ENCODE measurements around the gene CLCN5.

The CLCN5 gene

DNA sequence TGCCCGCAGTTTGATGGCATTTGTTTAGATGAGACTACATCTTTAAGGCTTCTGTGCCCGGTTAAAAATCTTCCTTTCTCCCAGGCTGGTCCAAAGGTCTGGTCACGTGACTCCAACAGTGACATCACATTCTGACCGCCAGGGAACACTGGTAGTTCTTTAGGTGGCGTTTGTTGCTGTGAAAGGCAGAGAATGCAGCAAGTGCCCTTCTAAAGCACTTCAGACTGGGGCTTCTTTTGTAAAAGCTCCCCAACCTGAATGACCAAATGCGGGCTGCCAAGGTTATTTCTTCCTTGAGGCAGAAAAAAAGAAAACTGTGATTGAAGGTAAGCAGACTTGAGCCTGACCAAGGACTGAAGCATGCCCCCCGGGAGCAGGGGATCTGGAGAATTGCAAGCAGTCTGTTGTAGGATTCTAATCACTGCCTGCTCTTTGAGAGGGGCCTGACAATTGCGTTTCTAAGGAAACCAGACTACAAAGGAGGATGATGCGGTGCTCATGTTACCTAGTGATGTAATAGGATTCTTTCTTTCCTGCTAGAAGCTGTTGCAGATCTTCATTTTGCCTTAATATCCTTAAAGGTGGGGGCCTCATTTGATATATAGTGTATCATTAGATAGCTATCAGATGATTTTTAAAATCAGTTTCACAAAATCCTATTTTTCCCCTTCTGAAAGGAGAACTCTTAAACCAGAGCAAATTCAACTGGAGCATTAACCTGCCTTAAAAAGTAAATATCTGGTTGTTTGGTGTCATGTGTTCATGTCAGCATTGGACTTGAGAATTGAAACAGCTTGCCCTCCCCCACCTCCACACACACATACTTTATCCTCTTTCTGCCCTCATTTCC is 145.3 kb downstream of the CLCN5 start:
- peak; percentile 60 for DNase-seq
- in situ Hi-C loops (cut with HindIII; ENCODE audit: low pct_ligation_motif_present, low pct_unique_long_range_greater_than_20kb, low sequenced_read_pairs) = no loop called here

DNA sequence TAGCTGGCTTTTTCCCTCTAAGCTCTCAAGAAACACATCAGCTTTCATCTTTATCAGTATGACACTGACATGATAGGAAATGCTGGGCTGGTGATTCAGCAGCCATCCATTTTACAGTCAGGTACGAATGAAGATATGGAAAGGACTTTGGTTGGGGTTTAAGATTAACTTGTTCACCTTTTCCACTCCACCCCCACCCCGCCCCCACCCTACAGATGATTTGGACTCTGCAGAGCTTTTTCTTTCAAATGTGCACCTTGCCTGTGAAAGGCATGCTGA is 145.8 kb downstream of the CLCN5 start:
- in situ Hi-C loops (cut with HindIII; ENCODE audit: low pct_ligation_motif_present, low pct_unique_long_range_greater_than_20kb, low sequenced_read_pairs) = no loop called here
- no peak for DNase-seq

DNA sequence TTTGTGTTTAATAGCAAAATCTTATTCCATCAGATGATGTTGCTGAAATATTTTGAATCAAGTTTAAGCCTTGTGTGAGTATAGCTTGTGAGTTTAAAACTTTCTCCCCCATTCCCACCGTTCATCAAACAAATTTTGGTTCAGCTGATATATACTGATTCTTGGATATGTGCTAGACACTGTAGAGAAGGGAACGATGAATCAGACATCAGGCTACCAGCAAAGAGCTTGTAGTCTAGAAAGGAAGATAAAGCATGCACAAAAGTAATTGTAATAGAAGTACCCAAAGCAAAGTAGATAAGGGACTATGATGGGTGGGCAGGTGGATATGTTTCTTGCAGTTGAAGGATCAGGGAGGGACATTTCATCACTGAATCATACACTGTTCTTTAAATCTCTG is 146.5 kb downstream of the CLCN5 start:
- no peak for DNase-seq
- in situ Hi-C loops (cut with HindIII; ENCODE audit: low pct_ligation_motif_present, low pct_unique_long_range_greater_than_20kb, low sequenced_read_pairs) = no loop called here

DNA sequence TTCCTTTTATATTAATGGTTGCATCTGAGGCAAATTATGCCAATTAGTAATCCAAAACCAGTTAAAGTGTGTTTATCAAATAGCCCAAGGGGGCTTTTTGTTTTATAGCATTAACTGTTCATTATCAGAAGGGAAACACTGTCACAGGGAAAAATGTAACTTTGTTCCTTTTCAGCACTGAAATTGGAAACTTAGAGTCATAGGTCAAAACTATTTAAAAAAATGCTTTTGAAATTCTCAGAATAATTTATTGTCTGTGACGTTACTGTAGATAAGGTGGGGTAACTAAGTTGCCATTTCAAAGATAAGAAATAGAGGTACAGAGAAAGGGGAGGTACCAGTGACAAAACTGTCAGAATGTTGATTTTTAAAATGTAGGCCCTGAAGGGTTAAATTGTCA is 149.1 kb downstream of the CLCN5 start:
- in situ Hi-C loops (cut with HindIII; ENCODE audit: low pct_ligation_motif_present, low pct_unique_long_range_greater_than_20kb, low sequenced_read_pairs) = no loop called here

DNA sequence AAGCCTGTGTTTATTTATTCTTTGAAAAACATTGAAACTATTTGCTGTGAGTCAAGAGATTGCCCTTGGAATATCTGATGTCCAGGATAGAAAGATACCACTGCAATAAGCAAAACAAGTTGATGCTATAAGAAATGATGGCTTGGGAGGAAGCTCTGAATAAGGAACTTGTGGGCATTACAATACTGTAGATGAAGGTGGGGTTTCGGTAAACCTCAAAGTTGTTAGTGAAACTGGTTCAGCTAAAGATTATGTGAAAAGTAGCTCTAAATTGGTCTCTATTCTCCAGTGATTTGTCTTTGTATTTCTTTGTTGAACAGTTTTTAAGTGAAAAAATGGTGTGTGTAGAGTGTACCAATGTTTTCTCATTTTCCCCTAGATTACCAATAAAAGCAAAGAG is 149.7 kb downstream of the CLCN5 start:
- no peak for DNase-seq
- in situ Hi-C loops (cut with HindIII; ENCODE audit: low pct_ligation_motif_present, low pct_unique_long_range_greater_than_20kb, low sequenced_read_pairs) = no loop called here

More for the DNA sequence above, 149.1 kb downstream of the CLCN5 start:
- no peak for DNase-seq

DNA sequence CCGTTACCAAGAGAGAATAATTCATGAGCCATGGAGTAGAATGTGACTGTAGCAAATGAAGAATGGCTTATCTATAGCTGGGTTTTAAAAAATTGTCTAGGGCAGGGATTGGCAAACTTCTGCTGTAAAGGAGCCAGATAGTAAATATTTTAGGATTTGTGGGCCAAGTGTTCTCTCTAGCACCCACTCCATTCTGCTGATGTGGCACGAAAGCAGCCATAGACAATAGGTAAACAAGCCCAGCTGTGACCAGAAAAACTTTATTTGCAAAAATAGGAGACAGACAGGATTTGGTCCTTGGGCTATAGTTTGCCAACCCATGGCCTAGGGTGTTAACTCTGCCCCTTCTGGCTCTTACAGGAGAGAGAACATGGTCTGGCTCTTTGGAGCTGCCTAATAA is 151.2 kb downstream of the CLCN5 start:
- DNase-seq = no peak
- in situ Hi-C loops (cut with HindIII; ENCODE audit: low pct_ligation_motif_present, low pct_unique_long_range_greater_than_20kb, low sequenced_read_pairs) = no loop called here

DNA sequence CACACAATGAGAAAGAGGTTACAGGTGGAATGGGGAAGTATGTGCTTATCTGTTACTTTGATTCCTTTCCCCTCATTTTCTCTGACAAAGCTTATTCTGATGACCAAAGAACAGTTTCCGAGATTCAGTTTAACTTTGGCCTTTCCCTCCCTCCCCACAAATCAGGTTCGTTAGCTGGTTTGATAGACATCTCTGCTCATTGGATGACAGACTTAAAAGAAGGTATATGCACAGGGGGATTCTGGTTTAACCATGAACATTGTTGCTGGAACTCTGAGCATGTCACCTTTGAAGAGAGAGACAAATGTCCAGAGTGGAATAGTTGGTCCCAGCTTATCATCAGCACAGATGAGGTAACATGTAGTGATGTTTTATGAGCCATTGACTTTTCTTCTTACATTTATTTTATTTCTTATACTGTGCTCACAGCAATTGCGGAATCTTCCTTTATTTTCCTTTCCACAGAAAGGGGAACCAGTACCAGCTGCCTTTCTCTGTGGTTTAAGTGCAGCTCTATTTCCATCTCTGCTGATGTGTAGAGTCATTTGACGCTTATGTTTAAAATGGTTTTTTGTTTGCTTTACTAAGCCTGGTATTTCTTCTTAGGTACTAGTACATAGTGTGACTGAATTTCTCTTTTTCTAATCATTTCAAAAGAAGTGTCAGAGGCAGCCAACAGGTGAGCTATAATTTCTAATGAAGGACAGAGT is 153.4 kb downstream of the CLCN5 start:
- no peak for DNase-seq
- in situ Hi-C loops (cut with HindIII; ENCODE audit: low pct_ligation_motif_present, low pct_unique_long_range_greater_than_20kb, low sequenced_read_pairs) = no loop called here

DNA sequence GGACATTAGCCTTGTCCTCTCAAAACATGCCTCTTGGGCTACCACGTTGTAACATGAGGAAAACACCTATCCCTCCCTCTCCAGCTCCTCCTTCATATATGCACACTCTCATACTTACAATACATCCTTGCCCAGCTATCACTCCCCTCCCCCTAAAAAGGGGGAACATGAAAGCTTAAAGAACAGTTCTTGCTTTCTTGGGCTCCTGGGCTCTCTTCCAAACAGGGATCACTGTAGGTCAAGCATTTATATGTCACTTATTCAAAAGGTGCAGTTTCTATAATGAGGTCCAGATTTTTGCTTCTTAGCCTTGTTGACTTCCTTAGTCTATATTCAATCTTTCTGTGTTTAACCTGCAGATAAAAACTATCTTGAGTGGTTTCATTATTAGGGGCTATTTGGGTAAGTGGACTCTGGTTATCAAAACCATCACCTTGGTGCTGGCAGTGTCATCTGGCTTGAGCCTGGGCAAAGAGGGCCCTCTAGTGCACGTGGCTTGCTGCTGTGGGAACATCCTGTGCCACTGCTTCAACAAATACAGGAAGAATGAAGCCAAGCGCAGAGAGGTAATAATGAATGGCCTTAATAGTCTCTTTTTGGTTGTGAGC is 159.0 kb downstream of the CLCN5 start:
- in situ Hi-C loops (cut with HindIII; ENCODE audit: low pct_ligation_motif_present, low pct_unique_long_range_greater_than_20kb, low sequenced_read_pairs) = no loop called here
- DNase-seq = peak; percentile 18

DNA sequence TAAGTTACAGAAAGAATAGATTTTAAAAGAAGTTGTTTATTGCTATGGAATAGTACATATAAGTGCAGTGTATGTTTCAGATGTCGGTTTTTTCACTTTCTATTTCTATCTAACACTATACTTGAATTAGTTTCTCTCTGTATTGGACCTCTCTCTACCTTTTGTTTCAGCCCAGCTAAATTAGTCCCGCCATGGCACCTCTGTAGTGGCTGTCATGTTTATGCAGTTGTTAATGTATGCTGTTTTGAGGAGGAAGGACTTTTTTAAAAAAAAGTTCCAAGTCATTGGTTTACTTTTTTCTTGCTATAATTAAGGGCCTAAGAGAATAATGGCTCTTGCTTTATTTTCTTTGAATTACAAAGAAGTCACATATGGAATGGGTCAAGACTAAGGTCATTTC is 160.3 kb downstream of the CLCN5 start:
- DNase-seq = no peak
- in situ Hi-C loops (cut with HindIII; ENCODE audit: low pct_ligation_motif_present, low pct_unique_long_range_greater_than_20kb, low sequenced_read_pairs) = no loop called here

DNA sequence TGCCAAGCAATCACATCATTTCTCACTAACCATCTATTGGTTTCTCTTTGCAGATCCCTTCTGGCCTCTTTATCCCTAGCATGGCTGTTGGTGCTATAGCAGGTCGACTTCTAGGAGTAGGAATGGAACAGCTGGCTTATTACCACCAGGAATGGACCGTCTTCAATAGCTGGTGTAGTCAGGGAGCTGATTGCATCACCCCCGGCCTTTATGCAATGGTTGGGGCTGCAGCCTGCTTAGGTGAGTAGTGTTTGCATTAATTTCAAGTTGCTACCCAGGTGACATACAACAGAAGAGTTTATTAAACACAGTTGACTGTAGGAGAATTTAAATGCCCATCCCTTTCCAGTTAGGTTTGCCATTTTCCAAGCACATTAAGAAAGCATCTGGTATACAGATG is 166.2 kb downstream of the CLCN5 start:
- no peak for DNase-seq
- in situ Hi-C loops (cut with HindIII; ENCODE audit: low pct_ligation_motif_present, low pct_unique_long_range_greater_than_20kb, low sequenced_read_pairs) = no loop called here

DNA sequence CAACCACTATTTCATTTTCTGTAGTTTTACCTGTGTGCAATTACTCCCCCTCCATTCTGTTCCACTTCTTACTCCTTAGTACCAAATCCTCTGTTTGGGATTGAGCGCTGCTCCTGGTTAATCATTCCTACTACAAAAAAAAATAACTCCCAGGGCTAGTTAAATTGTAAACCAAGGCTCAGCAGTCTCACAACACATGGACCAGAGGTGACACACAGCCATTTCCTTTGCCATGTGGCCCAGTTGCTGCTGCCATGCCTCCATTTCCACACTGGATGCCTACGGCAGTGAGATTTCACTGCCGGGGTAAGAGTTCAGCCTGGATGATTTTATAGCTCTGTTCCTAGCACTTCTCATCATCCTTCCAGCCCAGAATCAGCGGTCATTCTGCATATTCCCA is 171.2 kb downstream of the CLCN5 start:
- DNase-seq = peak; percentile 20
- in situ Hi-C loops (cut with HindIII; ENCODE audit: low pct_ligation_motif_present, low pct_unique_long_range_greater_than_20kb, low sequenced_read_pairs) = no loop called here

DNA sequence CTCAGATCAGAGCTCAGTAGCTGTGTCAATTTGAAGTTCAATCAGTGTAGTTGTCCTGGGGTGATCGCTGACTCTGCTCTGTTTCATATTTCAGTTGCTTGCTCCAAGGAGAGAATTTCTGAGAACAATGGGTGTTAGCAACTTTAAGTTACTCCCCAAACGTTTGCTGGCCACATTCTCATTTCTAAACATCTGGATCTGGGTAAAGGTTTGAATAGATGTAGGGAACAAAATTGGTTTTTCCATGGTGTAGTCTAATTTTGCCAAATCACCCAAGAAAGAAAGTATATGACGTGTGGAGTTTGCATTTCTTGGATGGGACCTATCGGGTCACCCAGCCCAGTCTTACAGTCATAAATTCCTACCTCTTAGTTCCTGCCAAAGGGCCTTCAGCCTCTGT is 174.7 kb downstream of the CLCN5 start:
- DNase-seq = no peak
- in situ Hi-C loops (cut with HindIII; ENCODE audit: low pct_ligation_motif_present, low pct_unique_long_range_greater_than_20kb, low sequenced_read_pairs) = no loop called here

DNA sequence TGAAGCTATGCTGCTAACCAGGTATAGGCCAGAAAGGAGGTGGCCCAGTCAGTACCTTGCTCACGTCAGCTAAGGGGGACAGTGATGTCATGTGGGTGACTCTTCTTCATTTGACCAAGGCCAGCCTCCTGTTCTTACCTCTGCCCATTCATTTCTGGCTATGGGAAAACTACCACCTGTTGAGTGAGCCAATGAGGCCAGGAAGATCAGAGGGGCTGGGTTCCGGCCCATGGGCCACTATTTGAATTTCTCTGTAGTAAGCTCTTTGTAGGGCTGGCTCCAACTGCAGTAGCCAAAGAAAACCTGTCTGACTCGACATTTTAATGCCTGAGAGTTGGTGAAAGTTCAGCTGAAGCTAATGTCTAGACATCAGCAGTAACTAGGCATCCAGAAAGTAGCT is 175.8 kb downstream of the CLCN5 start:
- in situ Hi-C loops (cut with HindIII; ENCODE audit: low pct_ligation_motif_present, low pct_unique_long_range_greater_than_20kb, low sequenced_read_pairs) = no loop called here
- DNase-seq = no peak

DNA sequence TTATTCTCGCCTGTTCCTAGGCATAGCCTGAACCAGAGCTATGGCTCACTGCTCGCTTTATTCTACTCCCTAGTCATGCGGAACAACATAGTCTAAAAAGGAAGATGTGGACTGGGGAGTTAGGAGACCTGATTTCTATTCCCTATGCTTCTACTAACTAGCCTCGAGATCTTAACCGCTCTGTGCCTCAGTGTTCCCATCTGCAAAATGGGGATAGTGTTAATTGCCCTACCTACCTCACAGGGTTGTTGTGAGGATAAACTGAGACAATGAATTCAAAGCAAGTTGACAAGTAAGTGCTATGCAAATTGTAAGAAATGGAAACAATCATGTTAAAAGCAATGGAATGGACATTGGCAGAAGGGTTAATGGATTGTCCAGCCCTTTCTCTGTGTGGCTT is 176.4 kb downstream of the CLCN5 start:
- in situ Hi-C loops (cut with HindIII; ENCODE audit: low pct_ligation_motif_present, low pct_unique_long_range_greater_than_20kb, low sequenced_read_pairs) = no loop called here
- no peak for DNase-seq

DNA sequence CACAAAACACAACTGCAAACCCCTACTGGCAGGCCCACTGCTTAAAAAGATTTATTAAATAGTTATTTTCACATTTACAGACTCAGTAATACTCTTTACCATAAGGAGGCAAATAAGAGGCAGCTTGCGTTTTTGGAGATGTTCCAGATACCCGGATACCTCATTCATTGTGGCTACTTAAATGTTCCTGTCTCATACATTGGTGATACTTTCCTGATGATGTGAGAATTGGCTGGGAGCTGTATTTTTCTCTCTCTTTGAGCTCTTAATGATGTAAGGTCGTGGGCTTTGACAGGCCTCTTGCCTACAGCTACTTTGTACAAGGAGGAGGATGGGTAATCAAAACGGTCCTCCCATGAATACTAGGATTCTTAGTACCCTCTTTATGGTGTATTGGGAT is 176.9 kb downstream of the CLCN5 start:
- no peak for DNase-seq
- in situ Hi-C loops (cut with HindIII; ENCODE audit: low pct_ligation_motif_present, low pct_unique_long_range_greater_than_20kb, low sequenced_read_pairs) = no loop called here

DNA sequence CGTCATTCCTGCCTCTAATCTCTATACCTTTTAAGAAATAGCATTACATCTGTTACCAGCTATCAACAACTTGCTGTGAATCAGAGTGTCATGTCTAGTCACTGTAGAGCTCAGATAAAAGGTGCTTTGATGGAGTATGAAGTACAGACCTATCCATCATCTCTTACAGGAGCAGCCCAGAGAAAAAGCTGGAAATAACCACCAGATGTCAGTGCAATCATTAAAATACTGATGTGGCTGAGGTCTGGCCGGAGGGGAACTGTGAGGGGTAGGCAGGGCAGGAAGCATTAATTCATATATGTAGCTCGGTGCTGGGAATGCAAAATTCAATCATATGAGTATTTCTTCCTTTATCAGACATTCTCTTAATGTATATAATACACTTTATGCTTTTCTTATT is 177.8 kb downstream of the CLCN5 start:
- DNase-seq = peak; percentile 1
- in situ Hi-C loops (cut with HindIII; ENCODE audit: low pct_ligation_motif_present, low pct_unique_long_range_greater_than_20kb, low sequenced_read_pairs) = no loop called here

DNA sequence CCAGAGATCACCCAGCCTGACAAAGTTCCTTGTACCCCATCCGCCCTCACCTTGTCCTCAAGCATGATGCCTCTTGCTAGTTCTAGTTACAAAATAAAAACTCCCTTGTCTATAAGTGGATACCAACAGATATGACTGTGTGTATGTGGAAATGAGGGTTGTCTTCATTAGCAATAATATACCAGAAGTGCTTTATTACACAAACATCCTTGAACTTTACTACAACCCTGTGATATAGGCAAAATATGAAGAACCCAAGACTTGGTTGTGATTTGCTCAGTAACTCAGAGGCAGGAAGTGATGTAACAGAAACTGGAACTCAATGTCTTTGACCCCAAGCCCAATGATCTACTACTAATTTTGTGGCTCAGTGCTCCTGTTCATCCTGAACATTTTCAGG is 180.8 kb downstream of the CLCN5 start:
- in situ Hi-C loops (cut with HindIII; ENCODE audit: low pct_ligation_motif_present, low pct_unique_long_range_greater_than_20kb, low sequenced_read_pairs) = no loop called here
- no peak for DNase-seq

DNA sequence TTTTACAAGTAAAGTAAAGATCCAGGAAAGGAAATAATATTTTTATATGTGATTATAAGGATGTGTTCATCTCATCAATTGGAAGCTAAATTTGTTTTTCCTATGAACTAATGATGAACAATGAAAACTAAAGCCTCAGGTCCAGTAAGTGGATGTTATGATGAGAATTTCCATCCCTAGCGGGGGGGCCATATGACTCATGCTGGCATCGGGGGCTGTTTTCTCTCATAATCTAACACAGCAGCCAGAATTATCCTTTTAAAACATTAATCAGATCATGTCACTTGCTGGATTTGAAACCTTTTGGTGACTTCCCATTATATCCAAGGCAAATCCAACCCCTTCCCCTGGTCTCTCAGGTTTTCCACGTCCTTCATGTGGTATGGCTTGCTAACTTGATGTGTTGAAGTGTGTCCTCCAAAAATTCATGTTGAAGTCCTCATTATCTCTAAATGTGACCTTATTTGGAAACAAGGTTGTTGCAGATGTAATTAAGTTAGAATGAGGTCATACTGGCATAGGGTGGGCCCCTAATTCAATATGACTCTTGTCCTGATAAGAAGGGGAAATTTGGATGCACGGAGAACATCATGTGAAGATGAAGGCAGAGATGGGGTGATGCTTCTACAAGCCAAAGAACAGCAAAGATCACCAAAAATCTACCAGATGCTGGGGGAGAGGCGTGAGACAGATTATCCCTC is 181.6 kb downstream of the CLCN5 start:
- no peak for DNase-seq
- in situ Hi-C loops (cut with HindIII; ENCODE audit: low pct_ligation_motif_present, low pct_unique_long_range_greater_than_20kb, low sequenced_read_pairs) = no loop called here

DNA sequence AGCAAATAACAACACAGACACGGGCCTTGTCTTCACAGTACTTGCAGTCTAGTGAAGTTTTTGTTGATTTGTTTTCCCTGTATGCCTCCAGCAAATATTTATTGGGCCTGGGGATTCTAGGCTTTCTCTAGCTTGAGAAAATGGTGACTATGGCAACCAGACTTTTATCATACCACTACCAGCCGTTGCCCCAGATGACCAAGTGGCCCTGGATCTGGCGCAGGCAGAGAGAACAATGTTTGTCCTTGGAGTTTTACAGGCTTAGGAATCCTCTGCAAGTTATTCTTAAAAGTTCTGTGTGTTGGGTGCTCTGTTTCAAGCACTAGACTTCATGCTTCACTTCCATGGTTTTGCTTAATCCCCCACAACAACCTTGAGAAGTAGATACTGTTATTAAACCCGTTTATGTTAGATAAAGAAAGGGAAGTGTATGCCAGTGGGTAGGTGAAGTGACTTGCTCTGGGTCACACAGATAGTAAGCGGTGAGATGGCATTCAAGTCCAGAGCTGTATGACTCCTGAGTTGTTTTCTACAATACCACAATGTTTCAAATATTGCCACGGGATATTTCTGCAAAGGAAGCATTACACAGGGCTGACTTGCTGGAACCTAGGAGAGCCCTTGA is 183.8 kb downstream of the CLCN5 start:
- in situ Hi-C loops (cut with HindIII; ENCODE audit: low pct_ligation_motif_present, low pct_unique_long_range_greater_than_20kb, low sequenced_read_pairs) = no loop called here
- DNase-seq = no peak

All from ACHN (cell line).